Erythroblast (primary cell): ENCODE data around the gene CHMP2A.

Experiments used
- GATA1 ChIP-seq: IDR thresholded peaks from 2 replicates; pipeline ENCODE4 v1.6.1; 2011; ENCODE audit warnings: low read depth, mild to moderate bottlenecking, control low read depth, low read length, moderate library complexity
- POLR2A ChIP-seq: IDR thresholded peaks from 2 replicates; pipeline ENCODE4 v1.6.1; 2011; ENCODE audit warnings: mild to moderate bottlenecking, low read length

- TF ChIP-seq POLR2A = peak; percentile 28
- no peak for TF ChIP-seq GATA1
Measured at GRCh38 chr19:58569191-58569942, 14.5 kb upstream of the CHMP2A start.
